Astrocyte of the spinal cord (primary cell): Measurements from ENCODE around the gene HPS4.
"Not testable (repeated sequence)": the region's sequence is repeated elsewhere in the genome, so short reads cannot be mapped to it uniquely, and the experiment has no call there.

Experiments
- DNase-seq: peaks from one replicate; pipeline ENCODE4 v3.0.0; 2011; ENCODE audit warnings: low read depth, low spot score
- H3K4me3 ChIP-seq: 2 replicates; pipeline ENCODE4 v1.5.1; 2011; ENCODE audit warnings: low read depth, mild to moderate bottlenecking, low read length, moderate library complexity
- in situ Hi-C: cut with HindIII; loops from 2 replicates; pipeline ENCODE4 v1.10.0; 2017; ENCODE audit warnings: low sequenced_read_pairs
- TF ChIP-seq, protein P1 (sequence below): IDR thresholded peaks from 2 replicates; pipeline ENCODE4 v1.5.1; 2012; ENCODE audit warnings: low read depth, mild to moderate bottlenecking, low read length, inconsistent platforms

The HPS4 gene

DNA sequence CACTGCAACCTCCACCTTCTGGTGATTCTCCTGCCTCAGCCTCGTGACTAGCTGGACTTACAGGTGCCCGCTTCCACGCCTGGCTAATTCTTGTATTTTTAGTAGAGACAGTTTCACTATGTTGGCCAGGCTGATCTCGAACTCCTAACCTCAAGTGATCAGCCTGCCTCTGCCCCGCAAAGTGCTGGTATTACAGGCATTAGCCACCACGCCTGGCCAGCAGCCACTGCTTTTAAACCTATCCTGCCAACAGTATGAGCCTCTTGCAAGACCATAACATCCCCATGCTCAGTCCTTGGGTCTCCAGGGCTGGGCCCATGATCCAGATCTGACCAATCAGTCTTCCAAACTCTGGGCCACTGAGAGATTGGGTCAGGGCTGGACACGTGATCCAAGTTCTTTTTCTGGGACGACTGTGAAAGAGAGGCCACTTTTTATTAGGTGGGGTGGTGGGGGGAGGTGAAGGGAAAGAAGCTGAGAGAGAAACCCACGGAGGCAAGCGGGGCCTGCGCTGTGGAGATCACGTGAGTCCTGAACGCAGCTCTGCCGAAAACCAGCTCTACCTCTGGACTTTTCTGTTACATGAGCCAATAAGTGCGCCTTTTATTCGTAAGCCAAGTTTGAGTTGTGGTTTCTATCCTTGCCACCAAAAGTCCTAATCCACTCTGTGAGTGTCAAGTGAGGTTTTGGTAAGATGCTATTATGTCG is 36.6 kb downstream of the HPS4 start:
- no peak overlapping the region for H3K4me3 ChIP-seq
- in situ Hi-C loops: no loop called here
- TF ChIP-seq, protein P1, sequence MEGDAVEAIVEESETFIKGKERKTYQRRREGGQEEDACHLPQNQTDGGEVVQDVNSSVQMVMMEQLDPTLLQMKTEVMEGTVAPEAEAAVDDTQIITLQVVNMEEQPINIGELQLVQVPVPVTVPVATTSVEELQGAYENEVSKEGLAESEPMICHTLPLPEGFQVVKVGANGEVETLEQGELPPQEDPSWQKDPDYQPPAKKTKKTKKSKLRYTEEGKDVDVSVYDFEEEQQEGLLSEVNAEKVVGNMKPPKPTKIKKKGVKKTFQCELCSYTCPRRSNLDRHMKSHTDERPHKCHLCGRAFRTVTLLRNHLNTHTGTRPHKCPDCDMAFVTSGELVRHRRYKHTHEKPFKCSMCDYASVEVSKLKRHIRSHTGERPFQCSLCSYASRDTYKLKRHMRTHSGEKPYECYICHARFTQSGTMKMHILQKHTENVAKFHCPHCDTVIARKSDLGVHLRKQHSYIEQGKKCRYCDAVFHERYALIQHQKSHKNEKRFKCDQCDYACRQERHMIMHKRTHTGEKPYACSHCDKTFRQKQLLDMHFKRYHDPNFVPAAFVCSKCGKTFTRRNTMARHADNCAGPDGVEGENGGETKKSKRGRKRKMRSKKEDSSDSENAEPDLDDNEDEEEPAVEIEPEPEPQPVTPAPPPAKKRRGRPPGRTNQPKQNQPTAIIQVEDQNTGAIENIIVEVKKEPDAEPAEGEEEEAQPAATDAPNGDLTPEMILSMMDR: no peak
- no peak for DNase-seq

DNA sequence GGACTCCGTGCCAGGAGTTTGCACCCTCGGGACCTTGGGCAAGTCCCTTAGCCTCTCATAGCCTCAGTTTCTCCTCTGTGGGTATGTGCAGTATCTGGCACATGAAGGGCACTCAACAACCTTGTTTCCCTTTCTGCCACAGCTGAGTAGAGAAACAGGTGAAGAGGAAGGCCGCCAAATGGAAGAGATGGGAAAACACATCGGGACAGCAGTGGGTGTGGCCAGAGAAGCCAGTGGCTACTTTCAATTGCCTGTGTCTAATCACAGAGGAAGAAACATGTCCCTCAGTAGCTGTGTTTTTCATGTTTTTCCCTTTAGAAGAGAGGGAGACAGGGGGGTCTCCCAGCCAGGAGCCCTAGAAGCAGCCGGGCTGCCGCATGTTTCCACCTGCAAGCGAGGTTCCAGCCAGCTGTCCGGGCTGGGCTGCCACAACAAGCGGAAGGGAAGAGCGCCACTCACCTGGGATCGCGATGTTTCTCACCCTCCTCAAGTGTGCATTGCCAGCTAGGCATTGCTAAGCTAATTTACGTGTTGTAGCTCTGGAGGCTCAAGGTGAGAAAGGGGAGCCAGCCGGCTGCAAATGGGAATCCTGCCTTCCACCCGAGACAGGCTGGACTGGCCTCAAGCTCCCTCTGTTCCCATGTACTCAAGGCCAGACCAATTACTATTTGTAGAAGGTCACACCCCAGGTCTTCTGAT is 37.9 kb downstream of the HPS4 start:
- DNase-seq: no peak
- TF ChIP-seq, protein P1: no peak
- in situ Hi-C loops: no loop called here
- H3K4me3 ChIP-seq: no peak overlapping the region

DNA sequence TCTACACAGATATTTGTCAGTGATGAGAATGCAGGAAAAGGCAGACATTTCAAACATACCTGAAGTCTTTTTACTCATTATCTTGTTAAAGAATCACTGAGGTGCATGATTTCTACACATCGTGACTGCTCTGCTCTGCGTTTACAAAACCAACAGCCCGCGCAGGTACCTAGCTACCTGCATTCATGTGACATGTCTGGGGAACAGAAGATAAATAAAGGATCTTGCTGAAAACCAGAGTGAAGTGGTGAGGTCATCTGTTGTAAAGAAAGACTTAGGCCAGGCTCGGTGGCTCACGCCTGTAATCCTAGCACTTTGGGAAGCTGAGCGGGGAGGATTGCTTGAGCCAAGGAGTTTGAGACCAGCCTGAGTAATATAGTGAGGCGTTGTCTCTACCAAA is 38.8 kb downstream of the HPS4 start:
- no peak overlapping the region for H3K4me3 ChIP-seq
- TF ChIP-seq, protein P1: no peak
- no peak for DNase-seq
- in situ Hi-C loops: no loop called here

DNA sequence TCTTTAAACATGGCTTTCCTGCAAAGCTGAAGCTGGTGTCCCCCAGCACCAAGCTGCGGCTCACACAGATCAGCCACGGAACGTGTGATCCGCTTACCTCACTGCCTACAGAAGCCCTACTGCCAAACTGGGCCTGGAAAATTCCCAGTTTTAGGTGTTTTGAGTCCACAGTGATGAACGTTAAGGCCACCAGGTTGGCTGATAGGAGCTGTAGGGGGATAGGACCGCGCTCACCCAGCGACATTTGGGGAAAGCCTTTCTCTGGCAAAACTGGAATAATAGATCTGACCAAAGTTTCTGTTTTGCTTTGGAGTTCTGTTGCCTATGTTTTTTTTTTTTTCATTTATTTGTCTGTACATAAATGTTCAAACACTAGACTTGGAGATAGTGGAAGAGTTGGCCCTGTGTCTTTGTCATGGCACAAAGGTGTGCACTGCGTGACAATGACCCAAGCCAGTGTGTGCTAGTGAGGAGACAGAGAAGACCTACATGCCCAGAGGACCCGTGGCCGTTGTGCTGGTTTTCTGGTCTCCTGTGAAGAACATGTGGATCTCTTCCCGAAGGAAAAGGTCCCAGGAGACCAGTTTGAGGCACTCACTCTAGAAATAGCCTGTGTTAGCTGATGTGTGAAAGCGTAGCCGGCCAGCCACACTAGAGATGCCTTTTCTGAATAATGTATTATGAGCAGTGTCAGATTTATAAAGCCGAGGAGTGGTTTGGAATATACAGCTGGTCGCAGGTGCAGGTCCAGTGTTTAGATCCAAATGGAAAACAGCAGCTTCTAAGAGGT is 39.5 kb downstream of the HPS4 start:
- in situ Hi-C loops: no loop called here

DNA sequence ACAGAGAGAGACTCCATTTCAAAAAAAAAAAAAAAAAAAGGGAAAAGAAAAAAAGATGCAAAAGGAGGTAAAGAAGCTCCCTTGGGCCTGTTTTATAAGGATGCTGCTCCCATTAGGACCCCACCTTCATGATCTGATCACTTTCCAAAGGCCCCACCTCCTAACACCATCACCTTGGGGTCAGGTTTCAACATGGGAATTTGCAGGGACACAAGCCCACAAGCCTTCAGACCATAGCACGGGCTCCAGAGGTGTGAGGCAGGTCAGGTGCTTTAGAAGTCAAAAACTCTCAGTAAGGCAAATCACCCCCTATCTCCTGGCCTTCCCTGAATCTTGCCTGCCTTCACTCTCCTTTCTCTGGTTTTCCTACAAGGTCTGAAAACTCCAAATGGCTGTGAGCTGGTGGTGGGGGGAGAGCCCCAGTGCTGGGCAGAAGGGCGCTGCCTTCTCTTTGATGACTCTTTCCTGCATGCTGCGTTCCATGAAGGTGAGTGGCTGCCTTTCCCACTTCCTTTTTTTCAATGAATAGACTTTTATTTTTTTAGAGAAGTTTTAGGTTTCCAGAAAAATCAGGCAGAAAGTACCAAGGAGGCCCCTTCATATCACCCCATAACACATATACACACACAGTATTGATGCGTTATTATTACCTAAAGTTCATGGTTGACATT is 41.4 kb downstream of the HPS4 start:
- no peak for DNase-seq
- no peak overlapping the region for H3K4me3 ChIP-seq
- TF ChIP-seq, protein P1: no peak
- in situ Hi-C loops: no loop called here

More for the DNA sequence above, 39.5 kb downstream of the HPS4 start:
- no peak overlapping the region for H3K4me3 ChIP-seq
- DNase-seq: no peak
- TF ChIP-seq, protein P1: no peak

DNA sequence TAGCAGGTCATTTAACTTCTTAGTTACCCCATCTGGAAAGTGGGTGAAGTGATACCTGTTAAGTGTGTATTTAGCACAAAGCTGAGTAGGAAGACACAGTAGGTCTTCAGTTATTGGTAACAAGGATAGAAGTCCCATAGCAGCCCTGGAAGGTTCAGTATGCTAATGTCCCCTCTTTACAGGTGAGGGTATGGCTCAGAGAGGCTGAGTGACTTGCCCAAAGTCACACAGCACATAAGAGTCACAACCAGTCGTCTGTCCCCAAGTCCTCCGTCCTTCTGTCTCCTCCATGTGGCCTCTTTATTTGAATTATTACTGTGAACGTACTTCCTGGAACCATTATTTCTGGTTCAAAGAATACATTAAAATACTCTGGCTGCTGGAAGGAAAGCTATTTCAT is 44.0 kb downstream of the HPS4 start:
- TF ChIP-seq, protein P1: no peak
- no peak for DNase-seq
- no peak overlapping the region for H3K4me3 ChIP-seq
- in situ Hi-C loops: no loop called here

DNA sequence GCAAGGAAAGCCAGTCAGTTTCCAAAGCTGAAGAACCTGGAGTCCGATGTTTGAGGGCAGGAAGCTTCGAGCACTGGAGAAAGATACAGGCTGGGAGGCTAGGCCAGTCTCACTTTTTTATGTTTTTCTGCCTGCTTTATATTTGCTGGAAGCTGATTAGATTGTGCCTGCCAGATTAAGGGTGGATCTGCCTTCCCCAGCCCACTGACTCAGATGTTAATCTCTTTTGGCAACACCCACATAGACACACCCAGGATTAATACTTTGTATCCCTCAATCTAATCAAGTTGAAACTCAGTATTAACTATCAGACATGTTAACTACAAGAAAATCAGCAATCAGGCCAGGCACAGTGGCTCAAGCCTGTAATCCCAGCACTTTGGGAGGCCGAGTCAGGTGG is 44.8 kb downstream of the HPS4 start:
- in situ Hi-C loops, DNase-seq, H3K4me3 ChIP-seq: not testable (repeated sequence)
